Measurements from ENCODE around the gene CNTN1.

Gene CNTN1

DNA sequence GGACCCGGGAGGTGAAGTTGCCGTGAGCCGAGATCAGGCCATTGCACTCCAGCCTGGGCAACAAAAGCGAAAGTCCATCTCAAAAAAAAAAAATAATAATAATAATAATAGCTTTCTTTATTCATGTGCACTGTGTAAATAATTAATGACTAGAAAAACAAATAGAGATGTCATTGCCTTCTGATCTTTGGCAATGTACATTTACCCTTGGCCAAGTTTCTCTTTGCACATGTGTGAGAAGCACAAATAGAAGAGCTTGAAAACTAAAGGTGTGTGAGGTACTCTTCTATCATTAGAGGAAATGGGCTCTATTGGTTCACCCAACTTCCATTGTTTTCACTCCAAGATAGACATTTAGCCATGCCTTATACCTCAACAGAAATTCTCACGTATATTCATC is 325.8 kb downstream of the CNTN1 start:
- H3K9me3 ChIP-seq (ENCODE audit: control insufficient read depth, low read length): no peaks in the 10 kb centered on the region
- H3K27ac ChIP-seq (ENCODE audit: low read depth, low read length, severe bottlenecking): no peak overlapping the region
- no CpG with 5 or more reads among the region's 5 CpGs for WGBS, 2 experiments (ENCODE audit: insufficient coverage in 2 of 2)
- no peaks in the 10 kb centered on the region for H3K36me3 ChIP-seq (ENCODE audit: control insufficient read depth, insufficient read depth, low read length)
- H3K4me3 ChIP-seq (ENCODE audit: extremely low read depth, insufficient read depth, low read length, poor library complexity, severe bottlenecking): no peak overlapping the region
- H3K4me1 ChIP-seq (ENCODE audit: control insufficient read depth, insufficient read depth, low read length, poor library complexity, severe bottlenecking): no peaks in the 10 kb centered on the region

DNA sequence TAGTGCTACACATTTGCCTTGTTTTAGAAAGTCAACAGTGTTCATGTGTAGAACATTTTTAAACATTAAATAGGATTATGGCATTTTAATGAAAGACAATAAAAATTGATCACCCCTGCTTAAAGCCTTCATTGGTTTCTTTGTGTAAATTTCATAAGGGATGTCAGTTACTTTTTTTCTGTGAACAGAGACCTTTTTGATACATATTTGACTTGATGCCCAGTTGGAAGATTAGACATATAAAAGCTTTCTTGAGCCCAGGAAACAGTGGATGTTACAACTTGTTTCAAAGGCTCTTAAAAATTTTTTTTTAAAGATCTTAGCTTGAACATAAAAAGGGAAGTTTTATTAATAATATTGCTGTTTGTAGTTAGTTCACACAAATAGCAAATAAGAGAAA is 327.2 kb downstream of the CNTN1 start:
- Histone ChIP-seq H3K36me3 (ENCODE audit: control insufficient read depth, insufficient read depth, low read length) (no peaks in the 10 kb centered on the region), H3K4me3 (ENCODE audit: extremely low read depth, insufficient read depth, low read length, poor library complexity, severe bottlenecking) (no peak overlapping the region), H3K27ac (ENCODE audit: low read depth, low read length, severe bottlenecking) (no peak overlapping the region), H3K9me3 (ENCODE audit: control insufficient read depth, low read length) (no peaks in the 10 kb centered on the region), H3K4me1 (ENCODE audit: control insufficient read depth, insufficient read depth, low read length, poor library complexity, severe bottlenecking) (no peaks in the 10 kb centered on the region)

DNA sequence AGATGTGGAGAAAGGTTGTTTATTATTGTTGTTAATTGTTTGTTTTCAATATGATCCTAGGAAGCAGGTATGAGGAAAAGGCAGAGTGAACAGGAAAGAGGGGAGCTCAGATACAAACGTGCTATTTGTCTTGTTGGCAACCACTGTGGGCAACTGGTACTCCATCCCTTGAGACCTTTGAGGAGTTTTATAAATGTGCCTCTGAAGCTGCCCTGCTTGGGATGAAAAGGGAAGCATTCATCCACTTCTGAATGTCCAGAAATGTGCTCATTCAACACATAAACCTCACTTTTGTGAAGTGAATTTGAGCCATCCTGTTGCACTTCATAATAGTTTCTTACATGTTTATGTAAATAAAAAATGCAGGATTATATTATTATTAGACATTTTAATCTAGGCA is 331.6 kb downstream of the CNTN1 start:
- H3K4me3 ChIP-seq (ENCODE audit: extremely low read depth, insufficient read depth, low read length, poor library complexity, severe bottlenecking): no peak overlapping the region
- 78% methylated on average over 1 of the region's 1 CpG; no CpG with 5 or more reads in 1 of the 2 experiments for WGBS, 2 experiments (ENCODE audit: insufficient coverage in 2 of 2)
- no peaks in the 10 kb centered on the region for H3K9me3 ChIP-seq (ENCODE audit: control insufficient read depth, low read length)
- H3K27ac ChIP-seq (ENCODE audit: low read depth, low read length, severe bottlenecking): no peak overlapping the region
- H3K4me1 ChIP-seq (ENCODE audit: control insufficient read depth, insufficient read depth, low read length, poor library complexity, severe bottlenecking): no peaks in the 10 kb centered on the region
- H3K36me3 ChIP-seq (ENCODE audit: control insufficient read depth, insufficient read depth, low read length): no peaks in the 10 kb centered on the region

DNA sequence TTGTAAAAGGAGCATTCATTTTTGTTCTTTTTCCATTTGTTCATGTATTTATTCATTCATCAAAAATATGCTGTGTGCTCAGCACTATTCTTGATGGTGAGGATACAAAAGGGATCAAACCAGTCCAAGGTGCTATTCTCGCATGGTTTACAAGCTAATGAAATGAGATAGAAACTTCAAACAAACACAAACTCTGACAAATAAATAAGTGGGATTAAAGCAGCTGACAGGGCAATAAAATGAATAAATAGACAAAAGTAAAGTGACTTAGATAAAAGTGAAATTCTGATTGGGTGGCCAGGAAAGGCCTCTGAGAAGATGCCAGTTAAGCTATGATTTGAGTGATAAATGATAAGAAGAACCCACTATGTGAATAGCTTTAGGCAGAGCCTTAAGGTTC is 333.9 kb downstream of the CNTN1 start:
- Histone ChIP-seq H3K4me3 (ENCODE audit: extremely low read depth, insufficient read depth, low read length, poor library complexity, severe bottlenecking) (no peak overlapping the region), H3K9me3 (ENCODE audit: control insufficient read depth, low read length) (no peaks in the 10 kb centered on the region), H3K36me3 (ENCODE audit: control insufficient read depth, insufficient read depth, low read length) (no peaks in the 10 kb centered on the region), H3K4me1 (ENCODE audit: control insufficient read depth, insufficient read depth, low read length, poor library complexity, severe bottlenecking) (no peaks in the 10 kb centered on the region), H3K27ac (ENCODE audit: low read depth, low read length, severe bottlenecking) (no peak overlapping the region)
- no CpG with 5 or more reads among the region's 1 CpG for WGBS, 2 experiments (ENCODE audit: insufficient coverage in 2 of 2)

DNA sequence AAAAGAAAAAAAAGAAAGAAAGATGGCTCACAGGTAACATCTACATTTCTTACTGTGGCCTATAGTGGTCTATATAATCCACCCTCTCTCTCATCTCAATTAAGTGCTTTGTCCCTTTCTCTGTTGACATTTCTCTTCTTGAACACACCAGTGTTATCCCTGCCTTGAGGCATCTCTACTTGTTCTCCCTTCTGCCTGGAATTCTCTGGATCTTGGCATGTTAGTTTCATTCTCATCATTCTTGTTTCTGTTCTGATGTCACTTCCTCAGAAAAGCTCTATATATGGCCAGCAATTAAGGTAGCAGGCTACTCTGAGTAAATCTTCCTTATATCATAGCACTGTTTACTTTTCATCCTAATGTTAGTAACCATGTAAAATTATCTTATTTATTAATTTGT is 340.1 kb downstream of the CNTN1 start:
- Histone ChIP-seq H3K9me3 (ENCODE audit: control insufficient read depth, low read length) (no peaks in the 10 kb centered on the region), H3K4me1 (ENCODE audit: control insufficient read depth, insufficient read depth, low read length, poor library complexity, severe bottlenecking) (no peaks in the 10 kb centered on the region), H3K27ac (ENCODE audit: low read depth, low read length, severe bottlenecking) (no peak overlapping the region)

DNA sequence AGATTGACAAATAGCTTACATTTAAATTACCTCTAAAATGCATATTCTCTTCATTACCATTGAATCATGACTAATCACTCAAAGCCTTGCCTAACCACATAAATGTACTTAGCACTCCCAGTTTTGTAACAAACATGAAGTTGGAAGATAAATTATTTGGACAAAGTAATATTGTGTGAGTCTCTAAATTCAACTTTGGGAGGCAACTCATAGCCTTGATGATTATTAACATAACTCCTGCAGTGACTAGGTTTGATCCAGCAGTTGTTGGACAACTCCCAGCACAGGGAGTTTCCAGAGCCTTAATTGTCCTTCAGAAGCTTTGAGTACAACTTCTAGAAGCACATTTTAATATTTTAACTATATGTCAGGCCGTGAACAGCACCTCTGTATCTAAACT is 342.4 kb downstream of the CNTN1 start:
- WGBS, 2 experiments (ENCODE audit: insufficient coverage in 2 of 2): 57 to 90% methylated on average over 1 of the region's 1 CpG

More for the DNA sequence above, 340.1 kb downstream of the CNTN1 start:
- Histone ChIP-seq H3K36me3 (ENCODE audit: control insufficient read depth, insufficient read depth, low read length) (no peaks in the 10 kb centered on the region), H3K4me3 (ENCODE audit: extremely low read depth, insufficient read depth, low read length, poor library complexity, severe bottlenecking) (no peak overlapping the region)

DNA sequence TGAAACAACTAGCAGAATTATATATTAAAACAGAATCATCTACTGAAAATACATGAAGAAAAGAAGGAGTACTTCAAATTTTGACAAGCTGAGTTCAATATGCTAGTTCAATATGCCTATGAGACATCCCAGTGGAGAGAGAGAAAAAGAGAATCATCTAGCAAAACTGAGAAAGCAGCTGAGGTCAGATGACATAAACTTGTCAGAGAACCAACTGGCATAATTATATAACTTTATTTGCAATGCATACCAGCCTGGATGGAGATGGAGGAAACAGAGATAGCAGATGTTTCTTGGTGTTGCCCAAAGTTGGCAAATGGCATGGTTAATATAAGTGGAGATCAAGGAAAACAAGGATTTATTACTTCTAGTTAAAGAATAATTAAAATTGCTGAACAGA is 347.2 kb downstream of the CNTN1 start:
- H3K9me3 ChIP-seq (ENCODE audit: control insufficient read depth, low read length): no peaks in the 10 kb centered on the region
- H3K4me1 ChIP-seq (ENCODE audit: control insufficient read depth, insufficient read depth, low read length, poor library complexity, severe bottlenecking): no peaks in the 10 kb centered on the region
- H3K36me3 ChIP-seq (ENCODE audit: control insufficient read depth, insufficient read depth, low read length): no peaks in the 10 kb centered on the region
- H3K4me3 ChIP-seq (ENCODE audit: extremely low read depth, insufficient read depth, low read length, poor library complexity, severe bottlenecking): no peak overlapping the region
- no peak overlapping the region for H3K27ac ChIP-seq (ENCODE audit: low read depth, low read length, severe bottlenecking)

More for the DNA sequence above, 342.4 kb downstream of the CNTN1 start:
- no peak overlapping the region for H3K27ac ChIP-seq (ENCODE audit: low read depth, low read length, severe bottlenecking)
- H3K36me3 ChIP-seq (ENCODE audit: control insufficient read depth, insufficient read depth, low read length): no peaks in the 10 kb centered on the region
- no peaks in the 10 kb centered on the region for H3K9me3 ChIP-seq (ENCODE audit: control insufficient read depth, low read length)
- no peak overlapping the region for H3K4me3 ChIP-seq (ENCODE audit: extremely low read depth, insufficient read depth, low read length, poor library complexity, severe bottlenecking)
- H3K4me1 ChIP-seq (ENCODE audit: control insufficient read depth, insufficient read depth, low read length, poor library complexity, severe bottlenecking): no peaks in the 10 kb centered on the region

DNA sequence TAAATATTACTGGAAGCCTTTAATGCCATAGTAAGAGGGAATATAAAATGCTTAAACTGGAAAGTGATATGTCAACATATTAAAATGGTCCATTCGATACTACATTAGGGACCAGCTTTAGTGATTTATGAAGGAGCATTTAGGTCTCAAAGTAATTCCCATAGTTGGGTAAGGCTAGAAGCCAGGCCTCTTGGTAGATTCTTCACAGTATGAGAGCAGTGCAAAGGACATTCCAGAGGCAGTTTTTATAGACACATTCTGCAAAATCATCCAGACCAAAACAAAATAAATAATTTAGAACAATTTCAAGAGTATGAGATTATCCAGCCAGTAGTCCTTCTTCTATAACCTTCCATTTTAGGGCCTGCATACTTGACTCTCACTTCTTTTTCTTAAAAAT is 353.3 kb downstream of the CNTN1 start:
- Histone ChIP-seq H3K9me3 (ENCODE audit: control insufficient read depth, low read length) (no peaks in the 10 kb centered on the region), H3K36me3 (ENCODE audit: control insufficient read depth, insufficient read depth, low read length) (no peaks in the 10 kb centered on the region), H3K27ac (ENCODE audit: low read depth, low read length, severe bottlenecking) (no peak overlapping the region), H3K4me1 (ENCODE audit: control insufficient read depth, insufficient read depth, low read length, poor library complexity, severe bottlenecking) (no peaks in the 10 kb centered on the region), H3K4me3 (ENCODE audit: extremely low read depth, insufficient read depth, low read length, poor library complexity, severe bottlenecking) (no peak overlapping the region)
- whole genome bisulfite sequencing, 2 experiments (ENCODE audit: insufficient coverage in 2 of 2): 100% methylated on average over 1 of the region's 1 CpG

DNA sequence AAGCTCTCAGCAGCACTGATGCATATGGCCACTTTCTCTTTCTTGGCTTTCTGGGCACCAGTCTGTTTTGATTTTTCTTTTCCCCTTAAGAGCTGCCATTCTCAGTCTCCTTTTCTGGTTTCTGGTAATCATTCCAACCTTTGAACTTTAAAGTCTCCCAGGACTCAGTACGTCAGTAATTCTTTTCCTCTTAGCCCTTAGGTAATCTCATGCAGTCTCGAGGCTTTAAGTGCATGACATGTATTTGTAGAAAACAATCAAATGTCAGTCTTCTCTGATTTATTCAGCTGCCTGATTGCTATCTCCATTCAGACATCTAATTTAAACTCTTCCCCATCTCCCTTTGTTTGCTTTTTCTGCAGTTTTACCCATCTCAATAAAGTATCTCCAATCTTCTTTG is 356.8 kb downstream of the CNTN1 start:
- Histone ChIP-seq H3K36me3 (ENCODE audit: control insufficient read depth, insufficient read depth, low read length) (no peaks in the 10 kb centered on the region), H3K4me1 (ENCODE audit: control insufficient read depth, insufficient read depth, low read length, poor library complexity, severe bottlenecking) (no peaks in the 10 kb centered on the region), H3K27ac (ENCODE audit: low read depth, low read length, severe bottlenecking) (no peak overlapping the region), H3K4me3 (ENCODE audit: extremely low read depth, insufficient read depth, low read length, poor library complexity, severe bottlenecking) (no peak overlapping the region), H3K9me3 (ENCODE audit: control insufficient read depth, low read length) (no peaks in the 10 kb centered on the region)
- 100% methylated on average over 1 of the region's 2 CpGs; no CpG with 5 or more reads in 1 of the 2 experiments for WGBS, 2 experiments (ENCODE audit: insufficient coverage in 2 of 2)

DNA sequence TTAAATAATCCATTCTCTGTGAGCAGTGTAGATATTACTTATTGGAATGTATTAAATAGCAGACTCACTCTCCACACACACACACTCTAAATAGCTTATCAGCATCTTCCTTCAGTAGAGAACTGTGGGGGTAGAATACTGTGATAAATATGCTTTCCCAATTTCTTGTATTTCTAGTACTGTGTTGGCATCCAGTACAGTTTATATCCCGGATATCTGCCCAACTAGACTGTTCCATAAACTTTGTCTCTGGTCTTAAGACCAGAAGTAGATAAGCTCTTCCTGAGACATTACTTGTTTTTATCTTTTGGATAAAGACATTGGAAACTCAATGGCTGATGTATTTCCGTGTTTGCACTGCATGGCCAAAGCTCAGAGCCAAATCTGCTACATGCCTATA is 359.7 kb downstream of the CNTN1 start:
- peaks cover 7% of the 10 kb centered on the region for H3K4me1 ChIP-seq (ENCODE audit: control insufficient read depth, insufficient read depth, low read length, poor library complexity, severe bottlenecking)
- H3K4me3 ChIP-seq (ENCODE audit: extremely low read depth, insufficient read depth, low read length, poor library complexity, severe bottlenecking): no peak overlapping the region
- H3K27ac ChIP-seq (ENCODE audit: low read depth, low read length, severe bottlenecking): no peak overlapping the region
- H3K36me3 ChIP-seq (ENCODE audit: control insufficient read depth, insufficient read depth, low read length): no peaks in the 10 kb centered on the region
- no CpG with 5 or more reads among the region's 2 CpGs for WGBS, 2 experiments (ENCODE audit: insufficient coverage in 2 of 2)
- no peaks in the 10 kb centered on the region for H3K9me3 ChIP-seq (ENCODE audit: control insufficient read depth, low read length)

DNA sequence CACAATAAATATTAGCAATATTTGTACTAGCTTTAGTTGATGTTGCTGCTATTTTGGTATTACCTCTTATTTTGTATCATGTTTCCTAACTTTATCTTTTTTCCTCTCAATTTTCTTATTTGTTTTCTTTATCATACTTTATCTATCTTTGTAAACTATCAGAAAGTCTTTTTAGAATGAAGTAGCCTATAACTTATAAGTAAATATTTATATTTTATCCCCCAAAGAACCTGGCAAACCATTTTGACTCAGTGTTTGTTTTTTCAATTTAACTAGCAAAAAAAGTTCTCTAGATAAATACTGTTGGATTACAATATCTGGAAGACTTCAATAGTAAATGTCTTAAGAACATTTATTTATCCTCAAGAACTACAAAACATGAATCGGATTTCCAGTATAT is 360.2 kb downstream of the CNTN1 start:
- Histone ChIP-seq H3K4me1 (ENCODE audit: control insufficient read depth, insufficient read depth, low read length, poor library complexity, severe bottlenecking) (peaks cover 7% of the 10 kb centered on the region), H3K36me3 (ENCODE audit: control insufficient read depth, insufficient read depth, low read length) (no peaks in the 10 kb centered on the region), H3K9me3 (ENCODE audit: control insufficient read depth, low read length) (no peaks in the 10 kb centered on the region), H3K4me3 (ENCODE audit: extremely low read depth, insufficient read depth, low read length, poor library complexity, severe bottlenecking) (no peak overlapping the region), H3K27ac (ENCODE audit: low read depth, low read length, severe bottlenecking) (no peak overlapping the region)
- WGBS, 2 experiments (ENCODE audit: insufficient coverage in 2 of 2): no CpG with 5 or more reads among the region's 1 CpG

DNA sequence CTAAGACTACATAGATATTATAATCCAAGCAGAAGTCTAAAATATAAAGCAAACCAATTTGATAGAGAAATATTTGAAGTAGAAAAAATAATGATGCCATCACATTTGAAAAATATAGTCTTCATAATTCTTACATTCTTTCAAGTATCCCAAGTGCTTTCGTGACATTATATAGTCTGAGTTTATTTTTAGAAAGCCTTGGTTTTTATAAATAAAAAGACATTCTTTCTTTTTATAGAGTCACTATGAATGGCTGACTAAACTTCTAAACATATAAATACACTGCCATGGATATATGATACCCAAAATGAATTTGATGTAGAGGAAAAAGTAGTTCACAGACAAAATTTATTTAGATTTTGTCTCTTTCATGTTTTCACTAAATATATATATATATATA is 360.8 kb downstream of the CNTN1 start:
- WGBS, 2 experiments (ENCODE audit: insufficient coverage in 2 of 2): no CpG with 5 or more reads among the region's 1 CpG
- no peak overlapping the region for H3K4me3 ChIP-seq (ENCODE audit: extremely low read depth, insufficient read depth, low read length, poor library complexity, severe bottlenecking)
- no peaks in the 10 kb centered on the region for H3K36me3 ChIP-seq (ENCODE audit: control insufficient read depth, insufficient read depth, low read length)
- peaks cover 7% of the 10 kb centered on the region for H3K4me1 ChIP-seq (ENCODE audit: control insufficient read depth, insufficient read depth, low read length, poor library complexity, severe bottlenecking)
- H3K9me3 ChIP-seq (ENCODE audit: control insufficient read depth, low read length): no peaks in the 10 kb centered on the region
- H3K27ac ChIP-seq (ENCODE audit: low read depth, low read length, severe bottlenecking): no peak overlapping the region

All from mesodermal cell (in vitro differentiated cells).